HL-60 (cell line): ENCODE data around the gene BAG2.

Experiments used
- POLR2AphosphoS5 ChIP-seq: IDR thresholded peaks from 2 replicates; pipeline ENCODE4 v1.6.1; 2012; ENCODE audit warnings: low read depth
- TF ChIP-seq, protein P1 (sequence below): IDR thresholded peaks from 2 replicates; pipeline ENCODE4 v1.6.1; 2012; ENCODE audit warnings: low read depth; ENCODE audit not compliant: insufficient replicate concordance

DNA sequence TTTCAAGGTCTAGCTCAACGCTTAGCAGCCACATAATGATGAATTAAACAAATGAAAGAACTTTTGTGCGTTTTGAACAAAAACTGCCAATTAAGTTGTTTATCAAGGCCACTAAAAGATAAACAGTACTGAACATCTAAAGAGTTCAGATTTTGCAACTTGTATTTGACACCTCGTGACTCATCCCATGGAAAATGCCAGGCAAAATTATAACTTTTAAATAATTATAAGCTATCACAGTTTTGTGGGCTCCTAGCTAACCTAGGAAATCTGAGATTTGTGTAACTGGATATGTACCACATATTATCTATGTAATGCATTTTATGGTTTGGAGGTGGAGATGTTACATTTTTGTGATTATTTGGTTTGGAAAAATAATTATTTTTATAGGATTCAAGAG, 9.6 kb upstream of the BAG2 start:
- TF ChIP-seq POLR2AphosphoS5: no peak
- TF ChIP-seq, protein P1, sequence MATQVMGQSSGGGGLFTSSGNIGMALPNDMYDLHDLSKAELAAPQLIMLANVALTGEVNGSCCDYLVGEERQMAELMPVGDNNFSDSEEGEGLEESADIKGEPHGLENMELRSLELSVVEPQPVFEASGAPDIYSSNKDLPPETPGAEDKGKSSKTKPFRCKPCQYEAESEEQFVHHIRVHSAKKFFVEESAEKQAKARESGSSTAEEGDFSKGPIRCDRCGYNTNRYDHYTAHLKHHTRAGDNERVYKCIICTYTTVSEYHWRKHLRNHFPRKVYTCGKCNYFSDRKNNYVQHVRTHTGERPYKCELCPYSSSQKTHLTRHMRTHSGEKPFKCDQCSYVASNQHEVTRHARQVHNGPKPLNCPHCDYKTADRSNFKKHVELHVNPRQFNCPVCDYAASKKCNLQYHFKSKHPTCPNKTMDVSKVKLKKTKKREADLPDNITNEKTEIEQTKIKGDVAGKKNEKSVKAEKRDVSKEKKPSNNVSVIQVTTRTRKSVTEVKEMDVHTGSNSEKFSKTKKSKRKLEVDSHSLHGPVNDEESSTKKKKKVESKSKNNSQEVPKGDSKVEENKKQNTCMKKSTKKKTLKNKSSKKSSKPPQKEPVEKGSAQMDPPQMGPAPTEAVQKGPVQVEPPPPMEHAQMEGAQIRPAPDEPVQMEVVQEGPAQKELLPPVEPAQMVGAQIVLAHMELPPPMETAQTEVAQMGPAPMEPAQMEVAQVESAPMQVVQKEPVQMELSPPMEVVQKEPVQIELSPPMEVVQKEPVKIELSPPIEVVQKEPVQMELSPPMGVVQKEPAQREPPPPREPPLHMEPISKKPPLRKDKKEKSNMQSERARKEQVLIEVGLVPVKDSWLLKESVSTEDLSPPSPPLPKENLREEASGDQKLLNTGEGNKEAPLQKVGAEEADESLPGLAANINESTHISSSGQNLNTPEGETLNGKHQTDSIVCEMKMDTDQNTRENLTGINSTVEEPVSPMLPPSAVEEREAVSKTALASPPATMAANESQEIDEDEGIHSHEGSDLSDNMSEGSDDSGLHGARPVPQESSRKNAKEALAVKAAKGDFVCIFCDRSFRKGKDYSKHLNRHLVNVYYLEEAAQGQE: no peak
